Measurements from ENCODE around the gene IQGAP2. TPM values are rescaled to one million over a fixed set of nuclear protein-coding genes. Genes with fewer than 3 reads are reported as not detected.

The IQGAP2 gene
- total RNA-seq, 2 donors from 2014 or later: 15.3 to 17.6 TPM

GRCh38 chr5:76488969-76489368 lies 85.9 kb downstream of the IQGAP2 start:
- Histone ChIP-seq H3K27me3 (replicated peaks; ENCODE audit: insufficient read depth) (no peaks in the 10 kb centered on the region), H3K9me3 (no peaks in the 10 kb centered on the region), H3K27ac (no peak overlapping the region), H3K4me3 (no peak overlapping the region), H3K4me1 (ENCODE audit: control insufficient read depth in 1 of 2, low read depth in 2 of 2) (no peaks in the 10 kb centered on the region), H3K36me3 (no peaks in the 10 kb centered on the region)
- DNase-seq (ENCODE audit: low spot score) (no peak), ATAC-seq (ENCODE audit: insufficient number of reproducible peaks, low FRiP score, low read depth) (no peak)
- TF ChIP-seq CTCF (IDR thresholded peaks at IDR 0.05): no peak

- Histone ChIP-seq H3K4me1 (ENCODE audit: control insufficient read depth in 1 of 2, low read depth in 2 of 2) (no peaks in the 10 kb centered on the region), H3K4me3 (no peak overlapping the region), H3K36me3 (no peaks in the 10 kb centered on the region), H3K27me3 (replicated peaks; ENCODE audit: insufficient read depth) (no peaks in the 10 kb centered on the region), H3K9me3 (no peaks in the 10 kb centered on the region), H3K27ac (no peak overlapping the region)
- DNase-seq (ENCODE audit: low spot score): no peak
- TF ChIP-seq CTCF (IDR thresholded peaks at IDR 0.05): no peak
- ATAC-seq (ENCODE audit: insufficient number of reproducible peaks, low FRiP score, low read depth): no peak
Measured at GRCh38 chr5:76489877-76490688, 87.0 kb downstream of the IQGAP2 start.

- no peaks in the 10 kb centered on the region for H3K36me3 ChIP-seq
- DNase-seq (ENCODE audit: low spot score) (no peak), ATAC-seq (ENCODE audit: insufficient number of reproducible peaks, low FRiP score, low read depth) (no peak)
- TF ChIP-seq CTCF (IDR thresholded peaks at IDR 0.05): no peak
- H3K27me3 ChIP-seq (replicated peaks; ENCODE audit: insufficient read depth): no peaks in the 10 kb centered on the region
- no peak overlapping the region for H3K27ac ChIP-seq
- no peaks in the 10 kb centered on the region for H3K4me1 ChIP-seq (ENCODE audit: control insufficient read depth in 1 of 2, low read depth in 2 of 2)
- no peak overlapping the region for H3K4me3 ChIP-seq
- no peaks in the 10 kb centered on the region for H3K9me3 ChIP-seq
Measured at GRCh38 chr5:76490960-76491359, 87.9 kb downstream of the IQGAP2 start.

GRCh38 chr5:76492819-76493189 lies 89.7 kb downstream of the IQGAP2 start:
- Histone ChIP-seq H3K4me1 (ENCODE audit: control insufficient read depth in 1 of 2, low read depth in 2 of 2) (no peaks in the 10 kb centered on the region), H3K27me3 (replicated peaks; ENCODE audit: insufficient read depth) (no peaks in the 10 kb centered on the region), H3K36me3 (no peaks in the 10 kb centered on the region), H3K4me3 (no peak overlapping the region), H3K27ac (no peak overlapping the region), H3K9me3 (no peaks in the 10 kb centered on the region)
- DNase-seq (ENCODE audit: low spot score): no peak
- ATAC-seq (ENCODE audit: insufficient number of reproducible peaks, low FRiP score, low read depth): no peak
- TF ChIP-seq CTCF (IDR thresholded peaks at IDR 0.05): no peak

- no peak for TF ChIP-seq CTCF (IDR thresholded peaks at IDR 0.05)
- ATAC-seq (ENCODE audit: insufficient number of reproducible peaks, low FRiP score, low read depth) (no peak), DNase-seq (ENCODE audit: low spot score) (no peak)
- Histone ChIP-seq H3K27ac (no peak overlapping the region), H3K27me3 (replicated peaks; ENCODE audit: insufficient read depth) (no peaks in the 10 kb centered on the region), H3K36me3 (no peaks in the 10 kb centered on the region), H3K4me1 (ENCODE audit: control insufficient read depth in 1 of 2, low read depth in 2 of 2) (no peaks in the 10 kb centered on the region), H3K4me3 (no peak overlapping the region), H3K9me3 (no peaks in the 10 kb centered on the region)
Measured at GRCh38 chr5:76493190-76493837, 90.2 kb downstream of the IQGAP2 start.
